IPS DF 19.7 (cell line): ENCODE data around the gene LHX8.

ENCODE experiments used
- DNase-seq: peaks from one replicate; pipeline ENCODE4 v3.0.0-alpha.2; 2013; ENCODE audit warnings: low read depth, low spot score

Gene LHX8

GRCh38 chr1:75203415-75204277 lies 69.5 kb downstream of the LHX8 start:
- peak; percentile 7 for DNase-seq

- DNase-seq, result no peak
Measured at GRCh38 chr1:75208862-75209261, 74.7 kb downstream of the LHX8 start.
